LNCAP (cell line): Measurements from ENCODE around the gene TMEM63C.

ENCODE experiments used
- CTCF ChIP-seq: fragments of 450-650 bp; IDR thresholded peaks from 2 replicates; pipeline ENCODE4 v1.5.1; 2017; ENCODE audit warnings: mild to moderate bottlenecking

Gene TMEM63C

GRCh38 chr14:77306851-77307496 lies 125.4 kb downstream of the TMEM63C start:
- no peak for TF ChIP-seq CTCF
